OCI-LY1 (cell line): Measurements from ENCODE around the gene ADAR.
A peak's percentile ranks its signal among the peaks of the same experiment; 100 is the strongest.

ENCODE experiments used
- H2AFZ ChIP-seq: fragments of 200-600 bp; sonication (generic), shearing (Covaris generic); 2 replicates; pipeline ENCODE4 v1.6.0; 2014; ENCODE audit warnings: antibody characterized with exemption, mild to moderate bottlenecking, low read length
- H3F3A ChIP-seq: fragments of 200-600 bp; sonication (generic), shearing (Covaris generic); 2 replicates; pipeline ENCODE4 v1.6.0; 2014; ENCODE audit warnings: mild to moderate bottlenecking, antibody characterized with exemption, low read length, moderate library complexity; ENCODE audit not compliant: insufficient read depth
- H3K27ac ChIP-seq: fragments of 200-600 bp; sonication (generic); 2 replicates; pipeline ENCODE4 v1.5.1; 2014; ENCODE audit warnings: low read length, mixed run types, mild to moderate bottlenecking, low read depth; ENCODE audit not compliant: poor library complexity, severe bottlenecking
- H3K27me3 ChIP-seq: fragments of 200-600 bp; sonication (generic); 2 replicates; pipeline ENCODE4 v1.6.0; 2014; ENCODE audit warnings: antibody characterized with exemption, mild to moderate bottlenecking, low read length, moderate library complexity; ENCODE audit not compliant: insufficient read depth
- H3K36me3 ChIP-seq: fragments of 200-600 bp; sonication (generic); 2 replicates; pipeline ENCODE4 v1.6.1; 2014; ENCODE audit warnings: mild to moderate bottlenecking, antibody characterized with exemption, low read length, moderate library complexity, mixed read lengths; ENCODE audit not compliant: insufficient read depth
- H3K4me1 ChIP-seq: fragments of 200-600 bp; sonication (generic); 2 replicates; pipeline ENCODE4 v1.5.1; 2014; ENCODE audit warnings: mild to moderate bottlenecking, low read length, moderate library complexity; ENCODE audit not compliant: insufficient read depth, severe bottlenecking
- H3K4me2 ChIP-seq: fragments of 200-600 bp; sonication (generic), shearing (Covaris generic); 2 replicates; pipeline ENCODE4 v1.6.1; 2014; ENCODE audit warnings: low read length
- H3K4me3 ChIP-seq: fragments of 200-600 bp; sonication (generic); 2 replicates; pipeline ENCODE4 v1.5.1; 2014; ENCODE audit warnings: low read length, low read depth, mild to moderate bottlenecking, mixed read lengths; ENCODE audit not compliant: poor library complexity, severe bottlenecking
- H3K79me2 ChIP-seq: fragments of 200-600 bp; shearing (Covaris generic); 2 replicates; pipeline ENCODE4 v1.6.1; 2016; ENCODE audit warnings: mixed run types, low read length, mixed read lengths; ENCODE audit not compliant: insufficient read depth
- H3K9ac ChIP-seq: fragments of 200-600 bp; sonication (generic), shearing (Covaris generic); 2 replicates; pipeline ENCODE4 v1.6.1; 2014; ENCODE audit warnings: mild to moderate bottlenecking, low read length, mixed read lengths
- H3K9me2 ChIP-seq: fragments of 200-600 bp; sonication (generic), shearing (Covaris generic); 2 replicates; pipeline ENCODE4 v1.6.1; 2014; ENCODE audit warnings: low read depth, mild to moderate bottlenecking, low read length, mixed read lengths
- H3K9me3 ChIP-seq: fragments of 200-600 bp; shearing (Covaris generic); 2 replicates; pipeline ENCODE4 v1.6.1; 2014; ENCODE audit warnings: low read length, mixed read lengths
- H4K20me1 ChIP-seq: fragments of 200-600 bp; sonication (generic), shearing (Covaris generic); 2 replicates; pipeline ENCODE4 v1.6.0; 2016; ENCODE audit warnings: mild to moderate bottlenecking, low read length; ENCODE audit not compliant: insufficient read depth
- EZH2 ChIP-seq: fragments of 200-600 bp; sonication (generic), shearing (Covaris generic); IDR thresholded peaks from 2 replicates; pipeline ENCODE4 v1.8.0; 2017; ENCODE audit warnings: borderline replicate concordance, mixed run types, mild to moderate bottlenecking, antibody characterized with exemption, low read length, moderate library complexity, mixed read lengths
- TF ChIP-seq, protein P1 (sequence below): fragments of 200-600 bp; sonication (generic), shearing (Covaris generic); IDR thresholded peaks from 2 replicates; pipeline ENCODE4 v1.5.1; 2017; ENCODE audit warnings: mild to moderate bottlenecking, antibody characterized with exemption, low read length, moderate library complexity, mixed read lengths

Gene ADAR

DNA sequence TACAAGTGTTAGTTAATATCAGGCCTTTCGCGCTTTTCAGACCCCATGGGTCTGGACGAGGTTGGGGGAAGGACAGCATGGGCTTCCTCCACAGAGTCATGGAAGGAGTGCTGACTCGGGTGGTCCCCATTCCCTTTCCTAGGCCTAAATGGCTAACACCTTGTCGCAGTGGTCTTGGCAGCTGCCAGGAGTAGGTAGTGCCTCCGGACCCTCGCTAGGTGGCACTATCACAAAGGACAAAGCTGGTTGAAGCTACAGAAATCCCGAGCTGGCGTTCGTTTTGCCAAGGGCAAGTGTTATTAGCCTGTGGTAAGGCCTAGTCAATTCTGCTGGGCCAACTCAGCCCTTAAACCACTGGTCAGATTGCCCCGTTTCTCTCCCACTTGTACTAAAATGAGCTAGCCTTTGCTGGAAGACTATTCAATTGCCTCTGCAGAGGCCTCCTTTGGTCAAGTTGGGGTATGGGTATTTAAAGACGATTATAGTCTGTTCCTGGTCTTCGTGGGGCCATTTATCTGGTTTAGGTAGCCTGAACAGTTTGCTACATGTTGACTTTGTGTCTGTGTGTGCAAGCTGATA, 48.4 kb downstream of the ADAR start:
- TF ChIP-seq, protein P1, sequence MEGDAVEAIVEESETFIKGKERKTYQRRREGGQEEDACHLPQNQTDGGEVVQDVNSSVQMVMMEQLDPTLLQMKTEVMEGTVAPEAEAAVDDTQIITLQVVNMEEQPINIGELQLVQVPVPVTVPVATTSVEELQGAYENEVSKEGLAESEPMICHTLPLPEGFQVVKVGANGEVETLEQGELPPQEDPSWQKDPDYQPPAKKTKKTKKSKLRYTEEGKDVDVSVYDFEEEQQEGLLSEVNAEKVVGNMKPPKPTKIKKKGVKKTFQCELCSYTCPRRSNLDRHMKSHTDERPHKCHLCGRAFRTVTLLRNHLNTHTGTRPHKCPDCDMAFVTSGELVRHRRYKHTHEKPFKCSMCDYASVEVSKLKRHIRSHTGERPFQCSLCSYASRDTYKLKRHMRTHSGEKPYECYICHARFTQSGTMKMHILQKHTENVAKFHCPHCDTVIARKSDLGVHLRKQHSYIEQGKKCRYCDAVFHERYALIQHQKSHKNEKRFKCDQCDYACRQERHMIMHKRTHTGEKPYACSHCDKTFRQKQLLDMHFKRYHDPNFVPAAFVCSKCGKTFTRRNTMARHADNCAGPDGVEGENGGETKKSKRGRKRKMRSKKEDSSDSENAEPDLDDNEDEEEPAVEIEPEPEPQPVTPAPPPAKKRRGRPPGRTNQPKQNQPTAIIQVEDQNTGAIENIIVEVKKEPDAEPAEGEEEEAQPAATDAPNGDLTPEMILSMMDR = peak; percentile 96
- TF ChIP-seq EZH2 = no peak
- Histone ChIP-seq H3K9me2 (no peaks in the 10 kb centered on the region), H3K36me3 (peaks cover 12% of the 10 kb centered on the region), H2AFZ (peak overlapping the region; percentile 68; the same call in 1 of the 2 replicates), H3K4me2 (peak overlapping the region; percentile 93), H3K79me2 (peaks cover 18% of the 10 kb centered on the region), H3K27ac (peak overlapping the region; percentile 43), H3F3A (no peaks in the 10 kb centered on the region), H3K4me1 (peaks cover 25% of the 10 kb centered on the region), H3K9ac (peak overlapping the region; percentile 89), H3K4me3 (peak overlapping the region; percentile 82), H4K20me1 (no peaks in the 10 kb centered on the region), H3K9me3 (no peaks in the 10 kb centered on the region), H3K27me3 (no peaks in the 10 kb centered on the region)

DNA sequence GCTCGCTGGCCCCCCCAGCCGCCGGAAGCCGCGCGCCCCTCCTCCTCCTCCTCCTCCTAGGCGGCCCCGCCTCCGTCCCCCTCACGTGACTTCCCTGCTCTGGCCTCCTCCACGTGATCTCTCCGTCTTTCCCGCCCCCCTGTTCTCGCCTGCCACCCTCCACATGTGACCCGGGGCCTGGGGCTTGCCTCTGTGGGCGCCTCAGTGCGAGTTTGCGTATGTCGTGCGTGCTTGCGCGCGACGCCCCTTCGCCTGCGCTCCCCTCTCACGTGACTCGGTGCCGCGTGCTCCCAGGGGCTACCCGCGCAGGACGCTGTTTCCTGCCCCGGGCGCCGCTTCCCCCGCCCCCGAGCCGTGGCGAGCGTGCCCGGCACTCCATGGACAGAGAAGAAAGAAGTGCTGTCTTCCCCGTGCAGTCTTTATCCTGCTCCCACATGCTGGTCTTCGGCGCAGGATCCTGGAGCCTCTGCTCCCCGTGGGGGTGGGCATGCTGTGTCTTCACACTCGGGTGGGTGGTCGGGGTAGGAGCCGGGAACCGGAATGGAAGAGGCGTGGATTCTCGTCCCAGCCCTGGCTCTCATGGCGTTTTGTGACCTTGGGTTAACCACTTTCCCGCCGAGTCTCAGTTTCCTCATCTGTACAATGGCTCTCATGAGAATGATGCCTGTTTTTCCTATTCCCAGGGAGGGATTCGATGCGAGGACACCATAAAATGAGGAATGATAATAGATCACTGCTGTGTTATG, 49.1 kb downstream of the ADAR start:
- TF ChIP-seq EZH2 = no peak
- TF ChIP-seq, protein P1 = no peak
- Histone ChIP-seq H3K27ac (peak overlapping the region; percentile 43), H3K9me3 (no peaks in the 10 kb centered on the region)

DNA sequence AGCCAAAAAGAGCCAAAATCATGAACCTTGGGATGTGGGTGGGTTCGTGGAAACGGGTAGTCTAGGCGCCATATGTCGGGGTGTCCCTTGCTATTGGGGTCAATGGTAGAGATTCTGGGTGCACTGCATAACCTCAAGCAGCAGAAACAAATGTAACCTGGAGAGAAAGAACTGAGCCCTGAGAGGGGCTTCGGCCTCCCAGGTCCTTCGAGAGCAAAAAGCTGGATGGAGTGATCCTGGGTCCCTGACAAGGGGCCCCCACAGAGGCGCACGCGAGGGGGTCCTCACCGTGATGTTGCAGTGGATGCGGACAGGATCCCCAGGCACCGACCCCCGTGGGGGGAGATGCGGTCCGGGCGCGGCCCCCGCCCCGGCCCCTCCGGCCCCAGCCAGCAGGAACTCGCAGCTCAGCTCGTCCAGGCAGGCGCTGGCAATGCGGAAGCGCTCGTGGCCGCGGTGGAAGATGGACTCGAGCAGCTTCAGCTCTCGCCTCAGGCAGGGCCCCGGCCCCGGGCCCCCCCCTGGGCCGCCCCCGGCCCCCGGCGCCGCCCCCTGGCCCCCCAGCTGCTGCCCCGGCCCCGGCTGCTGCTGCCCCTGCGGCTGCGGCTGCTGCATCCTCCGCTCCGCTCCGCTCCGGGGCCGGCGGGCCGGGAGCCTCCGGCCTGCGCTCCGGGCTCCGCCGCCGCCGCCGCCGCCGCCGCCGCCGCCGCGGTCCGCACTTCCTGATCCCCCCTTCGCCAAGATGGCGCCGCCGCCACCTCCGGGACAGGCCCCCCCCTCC, 49.9 kb downstream of the ADAR start, which contains the start of gene UBE2Q1:
TSS of gene UBE2Q1 (minus strand) at position 724 of the 781 bp plus-strand sequence. CDS start at position 615, 109 bp downstream.
- Histone ChIP-seq H3K9me2 (no peaks in the 10 kb centered on the region), H3F3A (no peaks in the 10 kb centered on the region), H3K27me3 (no peaks in the 10 kb centered on the region), H3K9me3 (no peaks in the 10 kb centered on the region), H3K36me3 (peaks cover 26% of the 10 kb centered on the region), H3K27ac (peak within 1 kb of the TSS; percentile 43), H2AFZ (peak within 1 kb of the TSS; percentile 68; the same call in 1 of the 2 replicates), H4K20me1 (no peaks in the 10 kb centered on the region), H3K4me2 (peak within 1 kb of the TSS; percentile 93), H3K4me1 (peaks cover 25% of the 10 kb centered on the region), H3K79me2 (peaks cover 18% of the 10 kb centered on the region), H3K4me3 (peak within 1 kb of the TSS; percentile 82), H3K9ac (peak within 1 kb of the TSS; percentile 89)
- TF ChIP-seq, protein P1 = no peak
- TF ChIP-seq EZH2 = no peak

More for the DNA sequence above, 49.1 kb downstream of the ADAR start:
- Histone ChIP-seq H3K9me2 (no peaks in the 10 kb centered on the region), H3K4me1 (peaks cover 25% of the 10 kb centered on the region), H3K79me2 (peaks cover 18% of the 10 kb centered on the region), H3K4me3 (peak overlapping the region; percentile 82), H3K27me3 (no peaks in the 10 kb centered on the region), H3K36me3 (peaks cover 19% of the 10 kb centered on the region), H3F3A (no peaks in the 10 kb centered on the region), H2AFZ (peak overlapping the region; percentile 68; the same call in 1 of the 2 replicates), H3K4me2 (peak overlapping the region; percentile 93), H3K9ac (peak overlapping the region; percentile 89), H4K20me1 (no peaks in the 10 kb centered on the region)
